Omental fat pad (tissue), 4 donors: ENCODE results near the gene CBFB. TPM values are rescaled to one million over a fixed set of nuclear protein-coding genes. Genes with fewer than 3 reads are reported as not detected.

Experiments used
- ATAC-seq: fragments of 150-250 bp; one replicate; pipeline ENCODE4 v1.9.1; 2016; ENCODE audit warnings: mild to moderate bottlenecking, moderate library complexity; ENCODE audit not compliant: low FRiP score
- DNase-seq: peaks from one replicate; pipeline ENCODE4 v3.0.0-alpha.2; 2019; ENCODE audit warnings: low spot score
- total RNA-seq, 4 donors: library from RNA; depleted of rRNA; stranded (reverse); fragments of >200 nt; gene quantifications; one replicate each; pipeline ENCODE4 v1.1.0, GENCODE V29; 2016
- TF ChIP-seq, protein P1 (sequence below), 3 donors: fragments of 450-650 bp; IDR thresholded peaks; one replicate each; pipeline ENCODE4 v1.5.1; 2016 to 2017; ENCODE audit warnings: antibody characterized with exemption in 3 of 3, mild to moderate bottlenecking in 3 of 3, moderate library complexity in 2 of 3

CBFB gene
- total RNA-seq, 4 donors from 2014 or later: 30.3 to 77.6 (median 35.4) TPM

GRCh38 chr16:67089101-67089500 is 60.2 kb downstream of the CBFB start:
- no peak for ATAC-seq
- no peak for DNase-seq
- TF ChIP-seq, protein P1, sequence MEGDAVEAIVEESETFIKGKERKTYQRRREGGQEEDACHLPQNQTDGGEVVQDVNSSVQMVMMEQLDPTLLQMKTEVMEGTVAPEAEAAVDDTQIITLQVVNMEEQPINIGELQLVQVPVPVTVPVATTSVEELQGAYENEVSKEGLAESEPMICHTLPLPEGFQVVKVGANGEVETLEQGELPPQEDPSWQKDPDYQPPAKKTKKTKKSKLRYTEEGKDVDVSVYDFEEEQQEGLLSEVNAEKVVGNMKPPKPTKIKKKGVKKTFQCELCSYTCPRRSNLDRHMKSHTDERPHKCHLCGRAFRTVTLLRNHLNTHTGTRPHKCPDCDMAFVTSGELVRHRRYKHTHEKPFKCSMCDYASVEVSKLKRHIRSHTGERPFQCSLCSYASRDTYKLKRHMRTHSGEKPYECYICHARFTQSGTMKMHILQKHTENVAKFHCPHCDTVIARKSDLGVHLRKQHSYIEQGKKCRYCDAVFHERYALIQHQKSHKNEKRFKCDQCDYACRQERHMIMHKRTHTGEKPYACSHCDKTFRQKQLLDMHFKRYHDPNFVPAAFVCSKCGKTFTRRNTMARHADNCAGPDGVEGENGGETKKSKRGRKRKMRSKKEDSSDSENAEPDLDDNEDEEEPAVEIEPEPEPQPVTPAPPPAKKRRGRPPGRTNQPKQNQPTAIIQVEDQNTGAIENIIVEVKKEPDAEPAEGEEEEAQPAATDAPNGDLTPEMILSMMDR (IDR thresholded peaks at IDR 0.05): no peak

GRCh38 chr16:67091906-67092566 is 63.1 kb downstream of the CBFB start:
- ATAC-seq (no peak), DNase-seq (no peak)
- TF ChIP-seq, protein P1 (IDR thresholded peaks at IDR 0.05): no peak

DNA sequence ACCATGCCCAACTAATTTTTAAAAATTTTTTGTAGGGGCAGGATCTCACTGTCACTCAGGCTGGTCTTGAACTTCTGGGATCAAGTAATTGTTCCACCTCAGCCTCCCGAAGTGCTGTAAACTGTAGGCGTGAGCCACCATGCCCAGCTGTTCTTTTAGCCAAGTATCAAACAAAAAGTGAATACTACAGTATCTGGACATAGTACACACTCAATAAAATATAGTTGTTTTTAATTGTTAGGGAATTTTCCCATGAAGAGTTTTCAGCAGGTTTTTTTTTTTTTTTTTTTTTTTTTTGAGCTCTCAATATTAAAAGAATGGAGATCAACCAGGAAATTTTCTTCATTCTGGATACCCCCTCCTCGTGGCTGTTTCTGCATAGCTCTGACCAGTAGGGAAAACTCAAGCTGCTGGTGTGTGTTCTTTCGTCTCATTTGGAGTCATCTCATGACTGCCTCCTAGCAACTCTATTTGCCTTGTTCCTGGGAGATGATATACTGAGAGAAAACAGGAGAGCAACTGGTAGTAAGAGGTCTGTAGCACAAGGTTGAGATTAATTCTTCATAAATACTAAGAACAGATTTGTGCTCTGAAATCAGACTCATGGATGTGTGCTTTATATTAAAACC is 64.3 kb downstream of the CBFB start:
- TF ChIP-seq, protein P1 (IDR thresholded peaks at IDR 0.05): no peak
- ATAC-seq (no peak), DNase-seq (no peak)

DNA sequence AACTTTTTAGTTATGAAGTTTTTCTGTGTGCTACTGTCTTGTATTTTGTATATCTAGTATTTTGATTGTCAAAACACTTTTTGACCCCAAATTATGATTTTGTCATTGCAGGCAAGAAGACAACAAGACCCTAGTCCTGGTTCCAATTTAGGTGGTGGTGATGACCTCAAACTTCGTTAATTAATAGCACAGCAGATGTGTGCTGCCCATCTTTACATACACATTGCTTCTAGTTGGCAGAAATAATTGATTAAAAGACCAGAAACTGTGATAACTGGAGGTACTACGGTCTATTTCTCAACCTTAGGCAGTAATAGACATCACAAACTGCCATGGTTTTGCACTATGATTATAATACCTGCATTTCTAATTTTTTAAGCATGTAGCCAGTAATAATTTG is 69.7 kb downstream of the CBFB start:
- ATAC-seq (no peak), DNase-seq (no peak)
- TF ChIP-seq, protein P1 (IDR thresholded peaks at IDR 0.05): no peak

- DNase-seq (no peak), ATAC-seq (no peak)
- TF ChIP-seq, protein P1 (IDR thresholded peaks at IDR 0.05): no peak
These were observed 71.8 kb downstream of the CBFB start for GRCh38 chr16:67100569-67101310.

- TF ChIP-seq, protein P1 (IDR thresholded peaks at IDR 0.05): no peak
- DNase-seq (no peak), ATAC-seq (no peak)
These were observed 72.5 kb downstream of the CBFB start for GRCh38 chr16:67101311-67102082.
